ENCODE measurements around the gene PIP5K1B. TPM values are rescaled to one million over a fixed set of nuclear protein-coding genes. Genes with fewer than 3 reads are reported as not detected.

The PIP5K1B gene
- total RNA-seq, 1 experiment from 2014 or later, result 9.0 TPM

- Mint-ChIP-seq H3K4me3 (ENCODE audit: low read depth, unreplicated experiment) (no peak overlapping the region), H3K9me3 (ENCODE audit: low read depth, unreplicated experiment) (peaks cover 3% of the 10 kb centered on the region), H3K27ac (ENCODE audit: unreplicated experiment) (no peak overlapping the region), H3K36me3 (ENCODE audit: insufficient read depth, unreplicated experiment) (no peaks in the 10 kb centered on the region), H3K27me3 (ENCODE audit: unreplicated experiment) (no peaks in the 10 kb centered on the region), H3K4me1 (ENCODE audit: low read depth, unreplicated experiment) (peaks cover 14% of the 10 kb centered on the region)
- intact Hi-C loops (cut with micrococcal nuclease; ENCODE audit: unreplicated experiment), result no loop called here
- TF ChIP-seq CTCF (IDR thresholded peaks at IDR 0.05; ENCODE audit: unreplicated experiment), result no peak
- no TSS peak for BruUV-seq (replicated peaks)
- CTCF ChIA-PET, result no interaction called here
- no peak for DNase-seq
Measured at GRCh38 chr9:68961587-68961986, 256.5 kb downstream of the PIP5K1B start.

- CTCF ChIA-PET, result interaction anchor here (1.3 kb wide), 1 partner anchor 11 kb away, joined by 3 read pairs; no protein-coding TSS in a partner anchor
- no peaks in the 10 kb centered on the region for H3K36me3 Mint-ChIP-seq (ENCODE audit: insufficient read depth, unreplicated experiment)
Measured at GRCh38 chr9:68963416-68963815, 258.4 kb downstream of the PIP5K1B start.

GRCh38 chr9:68964102-68964541 is 259.1 kb downstream of the PIP5K1B start:
- Mint-ChIP-seq H3K9me3 (ENCODE audit: low read depth, unreplicated experiment) (peaks cover 3% of the 10 kb centered on the region), H3K4me3 (ENCODE audit: low read depth, unreplicated experiment) (no peak overlapping the region), H3K27ac (ENCODE audit: unreplicated experiment) (peak overlapping the region; percentile 75), H3K36me3 (ENCODE audit: insufficient read depth, unreplicated experiment) (no peaks in the 10 kb centered on the region), H3K4me1 (ENCODE audit: low read depth, unreplicated experiment) (peaks cover 14% of the 10 kb centered on the region), H3K27me3 (ENCODE audit: unreplicated experiment) (no peaks in the 10 kb centered on the region)
- no TSS peak for BruUV-seq (replicated peaks)
- TF ChIP-seq CTCF (IDR thresholded peaks at IDR 0.05; ENCODE audit: unreplicated experiment), result no peak
- CTCF ChIA-PET, result interaction anchor here (0.9 to 1.6 kb wide), 4 partner anchors 10 to 225 kb away, joined by 3 to 8 read pairs (median 3); no protein-coding TSS in a partner anchor
- DNase-seq, result peak; percentile 43
- intact Hi-C loops (cut with micrococcal nuclease; ENCODE audit: unreplicated experiment), result no loop called here

More at GRCh38 chr9:68963416-68963815, 258.4 kb downstream of the PIP5K1B start:
- no peak for DNase-seq
- Mint-ChIP-seq H3K27ac (ENCODE audit: unreplicated experiment) (peak overlapping the region; percentile 75), H3K9me3 (ENCODE audit: low read depth, unreplicated experiment) (peaks cover 3% of the 10 kb centered on the region), H3K27me3 (ENCODE audit: unreplicated experiment) (no peaks in the 10 kb centered on the region), H3K4me3 (ENCODE audit: low read depth, unreplicated experiment) (no peak overlapping the region), H3K4me1 (ENCODE audit: low read depth, unreplicated experiment) (peaks cover 14% of the 10 kb centered on the region)
- BruUV-seq (replicated peaks), result no TSS peak
- intact Hi-C loops (cut with micrococcal nuclease; ENCODE audit: unreplicated experiment), result no loop called here
- TF ChIP-seq CTCF (IDR thresholded peaks at IDR 0.05; ENCODE audit: unreplicated experiment), result no peak

- intact Hi-C loops (cut with micrococcal nuclease; ENCODE audit: unreplicated experiment), result no loop called here
- Mint-ChIP-seq H3K4me3 (ENCODE audit: low read depth, unreplicated experiment) (no peak overlapping the region), H3K27me3 (ENCODE audit: unreplicated experiment) (no peaks in the 10 kb centered on the region), H3K36me3 (ENCODE audit: insufficient read depth, unreplicated experiment) (no peaks in the 10 kb centered on the region), H3K4me1 (ENCODE audit: low read depth, unreplicated experiment) (peaks cover 14% of the 10 kb centered on the region), H3K27ac (ENCODE audit: unreplicated experiment) (peak overlapping the region; percentile 75), H3K9me3 (ENCODE audit: low read depth, unreplicated experiment) (peaks cover 3% of the 10 kb centered on the region)
- no peak for DNase-seq
- BruUV-seq (replicated peaks), result no TSS peak
- CTCF ChIA-PET, result interaction anchor here (0.9 to 1.6 kb wide), 4 partner anchors 10 to 226 kb away, joined by 3 to 8 read pairs (median 3); no protein-coding TSS in a partner anchor
- TF ChIP-seq CTCF (IDR thresholded peaks at IDR 0.05; ENCODE audit: unreplicated experiment), result no peak
Measured at GRCh38 chr9:68964765-68965164, 259.7 kb downstream of the PIP5K1B start.

All from Calu3 (cell line).